Lung (tissue), 12 donors: ENCODE results near the gene DSC3. TPM values are rescaled to one million over a fixed set of nuclear protein-coding genes. Genes with fewer than 3 reads are reported as not detected.
"Not testable (repeated sequence)": the region's sequence is repeated elsewhere in the genome, so short reads cannot be mapped to it uniquely, and the experiment has no call there.

Experiments used
- ATAC-seq: fragments of 200-7000 bp; cut with Tn5 transposase; one replicate; pipeline ENCODE4 v1.9.1; 2020; ENCODE audit warnings: moderate number of reproducible peaks; ENCODE audit not compliant: insufficient read depth, low FRiP score
- DNase-seq, 3 donors: peaks; one replicate each; pipeline ENCODE4 v3.0.0-alpha.2; 2013 to 2017
- H3K27ac ChIP-seq, 2 donors: one replicate each; pipeline ENCODE4 v1.5.1; 2013; ENCODE audit warnings: mild to moderate bottlenecking in 2 of 2, moderate library complexity in 2 of 2, control low read depth in 1 of 2, inconsistent platforms in 1 of 2, low read depth in 1 of 2, low read length in 1 of 2
- H3K27me3 ChIP-seq, 3 donors: one replicate each; pipeline ENCODE4 v1.5.1; 2013; ENCODE audit warnings: low read length in 2 of 3; ENCODE audit not compliant: control insufficient read depth in 3 of 3, insufficient read depth in 3 of 3
- H3K36me3 ChIP-seq, 4 donors: one replicate each; pipeline ENCODE4 v1.5.1; 2013; ENCODE audit warnings: low read length in 4 of 4, mild to moderate bottlenecking in 1 of 4, moderate library complexity in 1 of 4; ENCODE audit not compliant: control insufficient read depth in 4 of 4, insufficient read depth in 4 of 4
- H3K4me1 ChIP-seq, 5 donors: one replicate each; pipeline ENCODE4 v1.5.1; 2013; ENCODE audit warnings: low read length in 5 of 5, mild to moderate bottlenecking in 2 of 5, moderate library complexity in 1 of 5; ENCODE audit not compliant: control insufficient read depth in 5 of 5, insufficient read depth in 5 of 5
- H3K4me3 ChIP-seq: one replicate; pipeline ENCODE4 v1.5.1; 2013; ENCODE audit warnings: mild to moderate bottlenecking, control low read depth, moderate library complexity
- H3K9ac ChIP-seq, 2 donors: one replicate each; pipeline ENCODE4 v1.5.1; 2013; ENCODE audit warnings: low read length in 2 of 2, control low read depth in 1 of 2; ENCODE audit not compliant: insufficient read depth in 1 of 2
- H3K9me3 ChIP-seq, 4 donors: one replicate each; pipeline ENCODE4 v1.5.1; 2013; ENCODE audit warnings: low read length in 3 of 4, mild to moderate bottlenecking in 1 of 4, moderate library complexity in 1 of 4; ENCODE audit not compliant: control insufficient read depth in 4 of 4, insufficient read depth in 3 of 4
- CTCF ChIP-seq: IDR thresholded peaks from 2 replicates; pipeline ENCODE4 v1.5.1; 2012; ENCODE audit warnings: mild to moderate bottlenecking; ENCODE audit errors: control extremely low read depth, extremely low read depth
- whole genome bisulfite sequencing, 2 donors: extraction: QIAGEN DNeasy Blood & Tissue Kit; methylation state at CpG; one replicate each; pipeline ENCODE4 v1.1.7; 2013; 5-methylcytosine and 5-hydroxymethylcytosine counted together
- polyA plus RNA-seq, 2 donors: library from polyadenylated mRNA; stranded (reverse); fragments of 200-250 nt; gene quantifications; one replicate each; pipeline ENCODE4 v1.2.1, GENCODE V29; 2013
- total RNA-seq, 2 donors: library from RNA; depleted of rRNA in 1 of 2; stranded (reverse); fragments of >200 nt in 1 of 2; gene quantifications; one replicate each; pipeline ENCODE4 v1.2.1, GENCODE V29; 2014 to 2021
- donor health status: control.
- donor health status: control.
- donor health status: Bipolar disorder and iron deficiency.
- donor health status: healthy.
- donor health status: DM: yes; HTN: yes; CAD: no.

Gene DSC3
- total and polyA plus RNA-seq, 4 donors = 0.41 to 1.3 (median 0.52) TPM

- 75 to 83% methylated on average over 11 of the region's 11 CpGs for WGBS, 2 donors
- ATAC-seq = no peak
- Histone ChIP-seq H3K27me3 (no peaks in the 10 kb centered on the region), H3K36me3 (no peaks in the 10 kb centered on the region), H3K9me3 (no peaks in the 10 kb centered on the region), H3K9ac (no peak overlapping the region), H3K4me3 (no peak overlapping the region), H3K27ac (no peak overlapping the region), H3K4me1 (peaks cover 0 to 3% (median 0%) of the 10 kb centered on the region in 5 donors)
- no peak for TF ChIP-seq CTCF
- no peak for DNase-seq
These were observed 60.1 kb downstream of the DSC3 start for GRCh38 chr18:30982285-30982992.

- not testable (repeated sequence) for ATAC-seq, H3K9me3 ChIP-seq, H3K36me3 ChIP-seq, DNase-seq, H3K27me3 ChIP-seq, H3K4me1 ChIP-seq, H3K4me3 ChIP-seq, H3K27ac ChIP-seq, H3K9ac ChIP-seq
- WGBS, 2 donors = 87 to 88% methylated on average over 4 of the region's 4 CpGs
These were observed 64.5 kb downstream of the DSC3 start for GRCh38 chr18:30978091-30978490.

- peak in 2 of 3 donors; percentile 57 to 58 for DNase-seq
- Histone ChIP-seq H3K27ac (no peak overlapping the region), H3K9ac (no peak overlapping the region), H3K4me1 (no peaks in the 10 kb centered on the region), H3K4me3 (no peak overlapping the region), H3K36me3 (no peaks in the 10 kb centered on the region), H3K27me3 (no peaks in the 10 kb centered on the region), H3K9me3 (no peaks in the 10 kb centered on the region)
- peak; percentile 9 for TF ChIP-seq CTCF
- WGBS, 2 donors = 5% methylated on average over 1 of the region's 1 CpG
- ATAC-seq = no peak
These were observed 71.1 kb downstream of the DSC3 start for GRCh38 chr18:30971338-30971956.

- 36 to 46% methylated on average over 7 of the region's 7 CpGs for WGBS, 2 donors
- H3K4me3 ChIP-seq = no peak overlapping the region
- DNase-seq (peak in 2 of 3 donors; percentile 23 to 45), ATAC-seq (no peak)
- H3K9ac ChIP-seq = no peak overlapping the region
- H3K27me3 ChIP-seq = no peaks in the 10 kb centered on the region
- TF ChIP-seq CTCF = no peak
- no peaks in the 10 kb centered on the region for H3K9me3 ChIP-seq
- no peaks in the 10 kb centered on the region for H3K36me3 ChIP-seq
- no peaks in the 10 kb centered on the region for H3K4me1 ChIP-seq
- H3K27ac ChIP-seq = no peak overlapping the region
These were observed 72.2 kb downstream of the DSC3 start for GRCh38 chr18:30970196-30970816.
